GM18873 (cell line): ENCODE data around the gene CGB3.

Experiments
- ATAC-seq: cut with Tn5 transposase; IDR thresholded peaks from one replicate; pipeline ENCODE4 v1.9.1; 2021; ENCODE audit warnings: mild to moderate bottlenecking, moderate library complexity, moderate number of reproducible peaks; ENCODE audit not compliant: unreplicated experiment, low FRiP score

CGB3 gene

DNA sequence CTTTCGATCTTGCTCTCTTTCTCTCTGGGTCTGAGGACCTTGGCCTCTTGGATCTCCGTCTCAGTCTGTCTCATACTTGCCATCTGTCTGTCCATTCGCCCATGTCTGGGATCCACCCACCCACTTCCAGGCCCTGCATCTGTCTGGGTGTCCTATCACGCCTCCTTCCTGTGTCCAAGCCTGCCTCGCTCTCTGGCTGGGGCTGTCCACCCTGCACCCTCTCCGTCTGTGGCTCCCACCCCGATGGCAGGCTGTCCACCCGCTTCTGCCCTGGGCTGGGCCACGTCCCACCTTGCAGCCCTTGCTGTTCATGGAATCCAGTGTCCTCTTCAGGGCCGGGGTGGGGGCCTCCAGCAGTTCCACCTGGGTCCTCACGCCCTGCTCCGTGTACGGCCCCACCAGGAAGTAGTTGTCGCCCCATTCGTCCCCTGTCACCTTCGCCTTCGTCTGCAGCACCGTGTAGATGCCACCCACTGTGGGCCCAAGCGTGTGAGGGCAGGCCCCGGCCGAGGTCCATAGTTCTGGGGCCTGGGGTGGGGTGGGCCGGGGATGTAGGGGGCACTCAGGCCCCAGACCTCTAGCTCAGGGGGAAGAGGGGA is 33.0 kb downstream of the CGB3 start:
- ATAC-seq: no peak

DNA sequence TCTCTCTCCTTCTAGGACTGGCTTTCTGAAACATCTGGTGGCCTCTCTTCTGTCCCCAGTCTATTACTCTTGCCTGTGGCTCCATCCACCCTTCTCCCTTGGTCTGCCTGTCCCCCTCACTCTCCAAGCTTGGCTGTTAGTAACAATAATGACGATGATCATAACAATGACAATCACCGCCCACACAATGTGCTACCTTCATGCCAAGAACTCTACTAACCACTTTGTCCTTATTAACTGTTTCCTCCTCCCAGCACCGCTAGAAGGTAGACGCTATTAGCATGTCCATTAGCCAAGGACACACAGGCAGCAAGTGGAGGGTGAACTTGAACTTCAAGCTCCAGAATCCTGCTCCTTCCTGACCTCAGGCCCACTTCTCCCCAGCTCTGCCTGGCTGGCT is 33.7 kb downstream of the CGB3 start:
- ATAC-seq: no peak

- ATAC-seq: no peak
These were observed 34.3 kb downstream of the CGB3 start for GRCh38 chr19:48989701-48990291.

DNA sequence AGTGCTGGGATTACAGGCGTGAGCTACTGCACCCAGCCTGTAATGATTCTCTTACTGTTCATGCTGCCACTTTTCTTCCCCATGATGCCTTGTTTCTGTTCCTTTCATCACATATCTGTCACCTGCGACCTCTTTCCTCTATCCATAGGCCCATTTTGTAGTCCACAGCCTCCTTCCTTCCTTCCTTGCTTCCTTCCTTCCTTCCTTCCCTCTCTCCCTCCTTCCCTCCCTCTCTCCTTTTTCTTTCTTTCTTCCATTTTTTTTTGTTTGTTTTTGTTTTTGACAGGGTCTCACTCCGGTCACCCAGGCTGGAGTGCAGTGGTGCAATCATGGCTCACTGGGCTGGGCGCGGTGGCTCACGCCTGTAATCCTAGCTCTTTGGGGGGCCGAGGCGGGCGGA is 35.3 kb downstream of the CGB3 start:
- no peak for ATAC-seq

GRCh38 chr19:48988286-48988685 is 35.8 kb downstream of the CGB3 start:
- ATAC-seq: no peak

GRCh38 chr19:48987323-48987722 is 36.8 kb downstream of the CGB3 start:
- ATAC-seq: no peak

DNA sequence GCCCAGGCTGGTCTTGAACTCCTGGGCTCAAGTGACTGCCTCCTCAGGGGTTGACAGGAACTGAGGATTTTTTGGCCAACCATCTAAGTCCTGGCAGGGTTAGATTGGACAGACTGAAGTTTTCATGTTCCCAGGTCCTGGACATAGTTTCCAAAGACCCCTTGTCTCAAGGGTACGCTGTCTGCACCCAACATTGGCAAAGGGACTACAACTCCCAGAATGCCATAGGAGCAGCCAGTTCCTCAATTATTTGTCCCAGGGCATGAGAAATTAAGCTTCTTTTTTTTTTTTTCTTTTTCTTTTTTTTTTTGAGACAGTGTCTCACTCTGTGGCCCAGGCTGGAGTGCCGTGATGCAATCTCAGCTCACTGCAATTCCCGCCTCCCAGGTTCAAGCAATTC is 37.9 kb downstream of the CGB3 start:
- ATAC-seq: no peak

DNA sequence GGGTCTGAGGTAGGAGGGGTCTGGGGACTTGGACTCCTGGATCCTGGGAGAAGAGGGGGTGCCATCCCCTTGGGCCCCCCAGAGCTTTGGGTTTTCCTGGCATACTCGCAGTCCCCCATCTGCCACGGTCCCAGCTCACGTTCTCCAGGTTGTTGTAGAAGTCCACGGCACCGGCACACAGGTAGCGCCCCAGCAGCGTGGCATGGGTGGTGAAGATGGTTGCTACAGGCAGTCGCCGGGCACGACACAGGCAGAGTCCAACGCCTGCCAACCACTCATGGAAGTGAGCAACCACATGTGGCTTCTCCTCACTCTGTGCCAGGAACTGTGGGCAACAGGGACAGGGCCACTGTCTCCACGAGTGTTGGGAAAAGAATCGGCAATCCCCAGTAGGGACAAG is 38.4 kb downstream of the CGB3 start:
- ATAC-seq: no peak

DNA sequence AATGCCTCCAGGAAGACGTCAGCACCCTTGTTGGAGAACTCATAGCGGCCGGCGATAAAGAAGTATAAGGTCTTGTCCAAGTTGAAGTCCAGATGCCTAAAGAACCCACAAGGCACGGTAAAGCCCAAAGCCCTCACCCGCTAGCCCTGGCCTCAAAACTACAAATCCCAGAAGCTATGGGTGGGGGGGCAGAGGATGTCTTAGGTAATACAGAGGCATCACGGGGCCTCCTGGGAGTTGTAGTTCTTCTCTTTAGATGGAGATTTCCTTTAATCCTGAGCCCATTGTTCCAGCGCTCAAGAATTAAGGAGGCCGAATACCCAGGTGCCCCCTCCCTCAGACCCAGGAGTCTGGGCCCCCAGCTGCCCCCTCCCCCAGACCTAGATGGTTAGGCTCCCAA is 41.9 kb downstream of the CGB3 start:
- ATAC-seq: no peak

GRCh38 chr19:48977061-48977460 is 47.1 kb downstream of the CGB3 start:
- no peak for ATAC-seq

- ATAC-seq: no peak
These were observed 47.9 kb downstream of the CGB3 start for GRCh38 chr19:48975947-48976847.
